HG03135 (cell line): ENCODE measurements around the gene CHRNE.
"Not testable (repeated sequence)": the region's sequence is repeated elsewhere in the genome, so short reads cannot be mapped to it uniquely, and the experiment has no call there.

Source experiments
- ATAC-seq: cut with Tn5 transposase; IDR thresholded peaks from one replicate; pipeline ENCODE4 v1.9.1; 2021; ENCODE audit warnings: mild to moderate bottlenecking, moderate library complexity; ENCODE audit not compliant: unreplicated experiment

Gene CHRNE

DNA sequence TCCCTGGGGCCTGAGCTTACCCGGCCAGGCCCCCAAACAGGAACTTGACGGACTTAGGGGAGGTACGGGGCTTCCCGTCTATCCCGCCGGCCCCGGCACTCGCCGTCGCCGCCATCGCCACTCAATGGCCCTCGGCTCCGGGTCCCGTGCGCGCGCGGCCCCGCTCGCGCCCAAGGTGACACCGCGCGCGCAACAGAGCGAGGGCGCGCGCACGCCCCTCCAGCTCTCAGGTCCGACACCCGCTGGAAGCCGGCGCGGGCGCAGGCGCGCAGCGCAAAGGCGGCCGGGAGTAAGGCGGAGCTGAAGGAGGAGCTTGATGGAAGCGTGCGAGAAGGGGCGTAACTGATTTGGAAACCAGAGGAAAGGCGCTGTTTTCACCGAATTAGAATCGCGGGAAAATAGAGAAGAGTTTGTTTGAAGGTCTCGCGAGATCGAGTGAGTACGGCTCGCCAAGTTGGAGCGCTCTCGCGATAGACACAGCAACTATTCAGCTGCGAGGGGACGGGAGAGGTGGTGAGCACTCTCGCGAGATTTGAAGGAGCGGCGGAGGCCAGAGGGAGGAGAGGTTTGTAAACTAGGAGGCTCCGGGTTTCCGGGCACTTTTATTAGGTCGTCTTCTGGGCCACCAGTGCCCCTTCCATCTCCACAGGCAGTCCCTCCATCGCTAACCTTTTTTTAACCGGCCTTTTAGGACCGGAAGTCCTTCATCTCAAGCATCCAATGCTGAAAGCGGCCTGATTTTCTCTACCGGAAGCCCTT lies 37.1 kb upstream of the CHRNE start, which contains the start of the genes RNF167 and SLC25A11:
RNF167 (plus strand) TSS at position 473 of the 759 bp plus-strand sequence. CDS start 642 bp downstream, outside the sequence.
SLC25A11 (minus strand) TSS at position 251 of the 759 bp plus-strand sequence; CDS start at position 115, 136 bp downstream.
- peak; percentile 72 for ATAC-seq

DNA sequence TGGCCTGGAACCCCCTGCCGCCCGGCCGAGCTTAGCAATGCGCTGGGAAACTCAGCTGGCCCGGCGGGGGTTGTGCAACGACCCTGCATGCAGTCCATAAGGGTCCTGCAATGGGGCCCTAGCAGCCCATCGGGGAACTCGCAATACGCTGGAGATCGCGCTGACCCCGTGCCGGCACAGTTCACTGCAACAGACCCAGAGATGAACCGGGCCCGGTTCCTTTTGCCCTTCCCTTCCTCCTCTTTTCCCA lies 36.6 kb upstream of the CHRNE start:
- ATAC-seq = peak; percentile 1

- no peak for ATAC-seq
Observed at GRCh38 chr17:4938688-4939545, 36.0 kb upstream of the CHRNE start.

- ATAC-seq = no peak
Observed at GRCh38 chr17:4938069-4938491, 35.2 kb upstream of the CHRNE start.

DNA sequence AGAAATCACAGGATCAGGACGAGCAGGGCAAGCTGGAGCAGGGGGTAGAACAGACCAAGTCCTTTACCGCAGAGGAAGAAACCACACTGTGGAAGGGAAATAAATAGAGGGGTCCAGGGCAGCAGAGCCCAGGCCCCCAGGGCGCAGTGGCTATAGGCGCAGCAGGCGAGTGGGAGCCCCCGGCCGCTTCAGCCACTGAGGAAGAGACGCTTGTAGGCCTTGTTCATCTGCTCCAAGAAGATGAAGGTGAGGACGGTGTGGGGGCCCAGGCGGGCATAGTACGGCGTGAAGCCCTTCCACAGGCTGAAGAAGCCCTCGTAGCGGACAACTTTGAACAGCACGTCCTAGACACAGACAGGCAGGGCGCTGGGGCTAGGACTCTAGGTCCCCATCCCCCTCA lies 34.7 kb upstream of the CHRNE start:
- ATAC-seq = no peak

GRCh38 chr17:4936436-4936835 lies 33.5 kb upstream of the CHRNE start:
- no peak for ATAC-seq

DNA sequence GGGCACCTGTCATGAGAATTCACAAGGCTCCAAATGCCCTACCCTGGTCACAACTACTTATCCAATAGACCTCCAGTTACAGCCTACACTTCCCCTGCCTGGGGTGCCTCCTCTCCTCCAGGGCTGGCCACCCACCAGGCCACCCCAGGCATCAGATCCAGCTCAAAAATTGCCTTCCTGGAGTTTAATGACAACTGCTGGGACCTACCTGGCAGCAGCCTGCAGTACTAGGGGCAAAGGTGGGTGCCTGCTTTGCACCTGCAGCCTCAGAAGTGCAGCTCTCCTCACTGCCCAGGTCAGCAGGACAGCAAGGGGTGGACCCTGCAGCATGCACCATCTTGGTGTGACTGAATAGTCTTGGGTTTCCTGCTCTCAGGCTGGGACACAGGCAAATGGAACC lies 32.8 kb upstream of the CHRNE start:
- ATAC-seq = no peak

DNA sequence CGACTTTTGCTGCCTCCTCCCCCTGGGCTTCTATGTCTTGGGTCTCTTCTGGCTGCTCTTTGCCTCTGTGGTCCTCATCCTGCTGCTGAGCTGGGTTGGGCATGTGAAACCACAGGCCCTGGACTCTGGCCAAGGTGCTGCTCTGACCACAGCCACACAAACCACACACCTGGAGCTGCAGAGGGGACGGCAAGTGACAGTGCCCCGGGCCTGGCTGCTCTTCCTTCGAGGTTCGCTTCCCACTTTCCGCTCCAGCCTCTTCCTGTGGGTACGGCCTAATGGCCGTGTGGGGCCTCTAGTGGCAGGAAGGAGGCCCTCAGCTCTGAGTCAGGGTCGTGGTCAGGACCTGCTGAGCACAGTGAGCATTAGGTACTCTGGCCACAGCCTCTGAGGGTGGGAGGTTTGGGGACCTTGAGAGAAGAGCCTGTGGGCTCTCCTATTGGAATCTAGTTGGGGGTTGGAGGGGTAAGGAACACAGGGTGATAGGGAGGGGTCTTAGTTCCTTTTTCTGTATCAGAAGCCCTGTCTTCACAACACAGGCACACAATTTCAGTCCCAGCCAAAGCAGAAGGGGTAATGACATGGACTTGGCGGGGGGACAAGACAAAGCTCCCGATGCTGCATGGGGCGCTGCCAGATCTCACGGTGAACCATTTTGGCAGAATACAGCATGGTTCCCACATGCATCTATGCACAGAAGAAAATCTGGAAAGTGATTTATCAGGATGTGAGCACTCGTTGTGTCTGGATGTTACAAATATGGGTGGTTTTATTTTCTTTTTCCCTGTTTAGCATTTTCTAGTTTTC lies 31.5 kb upstream of the CHRNE start:
- ATAC-seq = no peak

- no peak for ATAC-seq
Observed at GRCh38 chr17:4933646-4934045, 30.7 kb upstream of the CHRNE start.

DNA sequence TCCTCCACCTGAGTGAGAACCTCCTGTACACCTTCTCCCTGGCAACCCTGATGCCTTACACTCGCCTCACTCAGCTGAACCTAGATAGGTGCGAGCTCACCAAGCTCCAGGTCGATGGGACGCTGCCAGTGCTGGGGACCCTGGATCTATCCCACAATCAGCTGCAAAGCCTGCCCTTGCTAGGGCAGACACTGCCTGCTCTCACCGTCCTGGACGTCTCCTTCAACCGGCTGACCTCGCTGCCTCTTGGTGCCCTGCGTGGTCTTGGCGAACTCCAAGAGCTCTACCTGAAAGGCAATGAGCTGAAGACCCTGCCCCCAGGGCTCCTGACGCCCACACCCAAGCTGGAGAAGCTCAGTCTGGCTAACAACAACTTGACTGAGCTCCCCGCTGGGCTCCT lies 29.9 kb upstream of the CHRNE start:
- no peak for ATAC-seq

DNA sequence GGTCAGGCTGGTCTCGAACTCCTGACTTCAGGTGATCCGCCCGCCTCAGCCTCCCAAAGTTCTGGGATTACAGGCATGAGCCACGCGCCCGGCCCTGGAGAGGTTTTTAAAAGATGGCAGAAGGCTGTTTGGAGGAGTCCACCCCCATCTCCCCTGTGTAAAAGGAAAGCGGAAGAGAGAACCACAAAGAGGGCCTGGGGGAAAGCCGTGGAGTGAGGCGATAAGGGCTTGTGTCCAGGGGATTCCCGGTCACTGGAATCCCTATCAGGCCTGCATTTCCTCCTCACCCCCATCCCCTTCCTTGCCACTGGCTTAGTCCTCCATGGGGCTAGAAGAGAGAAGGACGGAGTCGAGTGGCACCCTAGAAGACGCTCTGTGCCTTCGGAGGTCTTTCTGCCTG lies 29.1 kb upstream of the CHRNE start, which contains the start of gene GP1BA:
GP1BA (plus strand) TSS at position 315 of the 400 bp plus-strand sequence. CDS start 328 bp downstream, outside the sequence.
- ATAC-seq = no peak

DNA sequence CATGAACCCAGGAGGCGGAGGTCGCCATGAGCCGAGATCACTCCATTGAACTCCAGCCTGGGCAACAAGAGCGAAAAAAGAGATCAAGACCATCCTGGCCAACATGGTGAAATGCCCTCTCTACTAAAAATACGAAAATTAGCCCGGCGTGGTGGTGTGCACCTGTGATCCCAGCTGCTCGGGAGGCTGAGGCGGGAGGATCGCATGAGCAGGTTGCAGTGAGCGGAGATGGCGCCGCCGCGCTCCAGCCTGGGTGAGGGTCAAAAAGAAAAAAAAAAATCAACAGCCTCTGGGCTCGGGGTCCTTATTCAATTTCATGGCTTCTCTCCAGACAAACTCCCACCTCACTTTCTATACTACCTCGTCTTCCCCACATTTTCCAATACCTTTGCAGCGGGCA lies 26.0 kb upstream of the CHRNE start:
- ATAC-seq = no peak

DNA sequence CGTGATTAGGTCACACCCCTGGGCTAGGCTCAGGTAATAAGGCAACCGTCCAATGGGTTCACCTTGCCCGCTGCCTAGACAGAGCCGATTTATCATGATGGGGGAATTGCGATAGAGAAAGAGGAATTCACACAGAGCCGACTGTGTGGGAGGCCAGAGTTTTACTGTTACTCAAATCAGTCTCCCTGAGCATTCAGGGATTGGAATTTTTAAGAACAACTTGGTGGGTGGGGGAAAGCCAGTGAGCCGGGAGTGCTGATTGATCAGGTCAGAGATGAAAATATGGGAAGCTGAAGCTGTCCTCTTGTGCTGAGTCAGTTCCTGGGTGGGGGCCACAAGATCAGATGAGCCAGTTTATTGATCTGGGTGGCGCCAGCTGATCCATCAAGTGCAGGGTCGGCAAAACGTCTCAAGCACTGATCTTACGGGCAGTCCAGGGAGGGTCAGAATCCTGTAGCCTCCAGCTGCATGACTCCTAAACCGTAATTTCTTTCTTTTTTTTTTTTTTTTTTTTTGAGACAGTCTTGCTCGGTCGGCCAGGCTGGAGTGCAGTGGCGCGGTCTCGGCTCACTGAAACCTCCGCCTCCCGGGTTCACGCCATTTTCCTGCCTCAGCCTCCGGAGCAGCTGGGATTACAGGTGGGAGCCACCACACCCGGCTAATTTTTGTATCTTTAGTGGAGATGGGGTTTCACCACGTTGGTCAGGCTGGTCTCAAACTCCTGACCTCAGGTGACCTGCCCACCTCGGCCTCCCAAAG lies 23.9 kb upstream of the CHRNE start:
- not testable (repeated sequence) for ATAC-seq

GRCh38 chr17:4921320-4921719 lies 18.4 kb upstream of the CHRNE start:
- no peak for ATAC-seq

GRCh38 chr17:4920351-4921048 lies 17.6 kb upstream of the CHRNE start:
- no peak for ATAC-seq

DNA sequence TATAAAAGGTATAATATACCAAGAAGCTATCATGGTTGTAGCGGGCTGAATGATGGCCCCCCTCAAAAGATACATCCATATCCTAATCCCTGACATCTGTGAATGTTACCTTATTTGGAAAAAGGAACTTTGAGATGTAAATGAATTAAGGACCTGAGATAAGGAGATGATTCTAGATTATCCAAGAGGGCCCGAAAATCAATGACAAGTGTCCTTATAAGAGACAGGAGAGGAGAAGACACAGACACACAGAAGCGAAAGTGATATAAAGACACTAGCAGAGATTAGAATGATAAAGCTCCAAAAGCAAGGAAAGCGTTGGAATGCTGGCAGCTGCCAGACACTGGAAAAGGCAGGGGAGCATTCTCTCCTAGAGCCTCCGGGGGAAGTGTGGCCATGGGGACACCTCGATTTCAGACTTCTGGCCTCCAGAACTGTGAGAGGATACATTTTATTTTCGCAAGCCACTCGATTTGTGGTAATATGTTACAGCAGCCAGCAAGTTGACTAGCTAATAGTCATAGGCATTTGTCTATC lies 16.7 kb upstream of the CHRNE start:
- no peak for ATAC-seq

GRCh38 chr17:4914551-4914950 lies 11.7 kb upstream of the CHRNE start:
- not testable (repeated sequence) for ATAC-seq

DNA sequence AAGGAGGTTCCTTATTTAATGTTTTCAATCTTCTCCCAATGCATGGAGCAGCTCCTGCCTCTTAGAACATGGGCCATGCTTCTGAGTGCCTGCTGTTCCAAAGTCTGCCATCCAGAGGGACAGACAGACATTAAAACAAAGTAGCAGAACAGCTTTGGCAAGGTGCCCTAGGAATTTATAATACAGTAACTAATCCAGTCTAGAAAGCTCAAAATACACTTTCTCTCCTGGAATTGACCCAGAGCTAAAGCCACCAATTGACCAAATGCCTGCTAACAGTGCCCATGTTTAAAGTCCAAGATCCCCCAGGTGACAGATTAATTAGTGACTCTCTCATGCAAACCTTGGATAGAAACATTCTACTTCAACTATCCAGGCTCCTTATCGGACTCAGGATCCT lies 11.1 kb upstream of the CHRNE start:
- ATAC-seq = no peak

- peak; percentile 66 for ATAC-seq
Observed at GRCh38 chr17:4908711-4909496, 6.0 kb upstream of the CHRNE start.
